ENCODE data around the gene CAMKK2. TPM values are rescaled to one million over a fixed set of nuclear protein-coding genes. Genes with fewer than 3 reads are reported as not detected.
A peak's percentile ranks its signal among the peaks of the same experiment; 100 is the strongest.
"Not testable (repeated sequence)": the region's sequence is repeated elsewhere in the genome, so short reads cannot be mapped to it uniquely, and the experiment has no call there.

The CAMKK2 gene
- total RNA-seq, result 29.8 and 49.1 TPM in 2 replicates

GRCh38 chr12:121296618-121297434 lies at the start of gene CAMKK2:
Gene CAMKK2, minus strand, starts transcription at chr12:121296709. Its CDS starts 22,183 bp downstream, at chr12:121274526.
- peak; percentile 89 for DNase-seq

GRCh38 chr12:121345151-121345815 lies 48.8 kb upstream of the CAMKK2 start:
- DNase-seq, result no peak

GRCh38 chr12:121344506-121344905 lies 48.0 kb upstream of the CAMKK2 start:
- DNase-seq, result no peak

GRCh38 chr12:121337416-121337815 lies 40.9 kb upstream of the CAMKK2 start:
- DNase-seq, result no peak

GRCh38 chr12:121334513-121335343 lies 38.2 kb upstream of the CAMKK2 start:
- peak; percentile 84 for DNase-seq

GRCh38 chr12:121333747-121334146 lies 37.2 kb upstream of the CAMKK2 start:
- DNase-seq, result no peak

GRCh38 chr12:121331248-121331647 lies 34.7 kb upstream of the CAMKK2 start:
- no peak for DNase-seq

GRCh38 chr12:121330692-121331091 lies 34.2 kb upstream of the CAMKK2 start:
- DNase-seq, result no peak

- no peak for DNase-seq
These were observed 33.7 kb upstream of the CAMKK2 start for GRCh38 chr12:121330195-121330594.

- DNase-seq, result no peak
These were observed 32.1 kb upstream of the CAMKK2 start for GRCh38 chr12:121328620-121329019.

- DNase-seq, result peak; percentile 17
These were observed 30.6 kb upstream of the CAMKK2 start for GRCh38 chr12:121326996-121327674.

GRCh38 chr12:121325922-121326396 lies 29.4 kb upstream of the CAMKK2 start:
- peak; percentile 9 for DNase-seq

GRCh38 chr12:121323908-121324307 lies 27.4 kb upstream of the CAMKK2 start:
- DNase-seq, result no peak

- DNase-seq, result no peak
These were observed 21.6 kb upstream of the CAMKK2 start for GRCh38 chr12:121318121-121318520.

GRCh38 chr12:121314431-121314830 lies 17.9 kb upstream of the CAMKK2 start:
- no peak for DNase-seq

GRCh38 chr12:121310231-121310630 lies 13.7 kb upstream of the CAMKK2 start:
- not testable (repeated sequence) for DNase-seq

- not testable (repeated sequence) for DNase-seq
These were observed 10.9 kb upstream of the CAMKK2 start for GRCh38 chr12:121307397-121307796.

GRCh38 chr12:121304306-121304705 lies 7.8 kb upstream of the CAMKK2 start:
- no peak for DNase-seq

- DNase-seq, result peak; percentile 24
These were observed 5.4 kb upstream of the CAMKK2 start for GRCh38 chr12:121301876-121302275.

GRCh38 chr12:121300083-121300819 lies 3.7 kb upstream of the CAMKK2 start:
- peak; percentile 51 for DNase-seq

- DNase-seq, result no peak
These were observed 3.2 kb upstream of the CAMKK2 start for GRCh38 chr12:121299662-121300061.

GRCh38 chr12:121298411-121298810 lies 1.9 kb upstream of the CAMKK2 start:
- not testable (repeated sequence) for DNase-seq
